ENCODE results near the gene SAPCD2.
"Not testable (repeated sequence)": the region's sequence is repeated elsewhere in the genome, so short reads cannot be mapped to it uniquely, and the experiment has no call there.

SAPCD2 gene

DNA sequence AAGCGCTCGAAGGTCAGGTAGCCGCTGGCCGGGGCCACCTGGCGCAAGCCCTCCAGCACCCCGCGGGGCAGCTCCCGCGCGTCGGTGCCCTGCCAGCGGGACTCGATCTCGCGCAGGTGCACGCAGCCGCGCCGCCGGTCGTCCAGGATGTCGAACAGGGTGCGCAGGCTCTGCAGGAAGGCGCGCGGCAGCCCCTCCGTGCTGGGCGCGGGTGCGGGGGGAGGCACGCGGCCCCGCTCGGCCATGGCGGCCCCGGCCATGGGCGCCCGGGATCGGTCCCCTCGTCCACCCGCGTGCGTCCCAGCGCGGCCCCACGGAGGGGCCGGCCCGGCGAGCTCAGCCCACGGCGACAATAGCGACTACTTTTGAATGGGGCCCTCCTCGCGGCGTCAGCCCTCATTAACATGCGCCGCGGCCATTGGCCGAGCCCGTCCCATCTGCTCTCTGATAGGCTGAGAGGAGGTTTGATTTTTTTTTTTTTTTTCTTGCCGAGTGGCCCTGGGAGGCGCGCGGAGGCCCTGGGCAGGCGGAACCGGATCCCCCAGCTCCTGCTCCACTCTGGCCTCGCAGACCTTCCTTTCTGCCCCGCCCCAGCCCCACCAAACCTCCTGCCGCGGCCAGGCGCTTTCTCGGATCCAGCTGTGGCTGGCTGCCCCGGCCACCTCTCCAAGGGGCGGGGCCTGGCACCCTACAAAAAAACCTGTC lies at the start of gene SAPCD2:
Gene SAPCD2, minus strand, starts transcription at position 357 of the 705 bp plus-strand sequence. Its CDS starts 97 bp downstream, at position 260.
- DNase-seq (ENCODE audit: low read depth, low spot score): peak; percentile 50

DNA sequence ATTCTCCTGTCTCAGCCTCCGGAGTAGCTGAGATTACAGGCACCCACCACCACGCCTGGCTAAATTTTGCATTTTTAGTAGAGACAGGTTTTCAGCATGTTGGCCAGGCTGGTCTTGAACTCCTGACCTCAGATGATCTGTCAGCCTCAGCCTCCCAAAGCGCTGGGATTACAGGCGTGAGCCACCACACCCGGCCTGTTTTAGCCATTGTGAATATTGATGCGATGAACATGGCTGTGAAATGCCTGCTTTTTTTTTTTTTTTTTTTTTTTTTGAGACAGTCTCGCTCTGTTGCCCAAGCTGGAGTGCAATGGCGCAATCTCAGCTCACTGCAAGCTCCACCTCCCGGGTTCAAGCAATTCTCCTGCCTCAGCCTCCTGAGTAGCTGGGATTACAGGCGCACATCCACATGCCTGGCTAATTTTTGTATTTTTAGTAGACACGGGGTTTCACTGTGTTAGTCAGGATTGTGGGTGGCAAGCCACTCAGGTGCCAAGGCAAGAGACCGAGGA lies 47.8 kb upstream of the SAPCD2 start:
- not testable (repeated sequence) for DNase-seq (ENCODE audit: low read depth, low spot score)

DNA sequence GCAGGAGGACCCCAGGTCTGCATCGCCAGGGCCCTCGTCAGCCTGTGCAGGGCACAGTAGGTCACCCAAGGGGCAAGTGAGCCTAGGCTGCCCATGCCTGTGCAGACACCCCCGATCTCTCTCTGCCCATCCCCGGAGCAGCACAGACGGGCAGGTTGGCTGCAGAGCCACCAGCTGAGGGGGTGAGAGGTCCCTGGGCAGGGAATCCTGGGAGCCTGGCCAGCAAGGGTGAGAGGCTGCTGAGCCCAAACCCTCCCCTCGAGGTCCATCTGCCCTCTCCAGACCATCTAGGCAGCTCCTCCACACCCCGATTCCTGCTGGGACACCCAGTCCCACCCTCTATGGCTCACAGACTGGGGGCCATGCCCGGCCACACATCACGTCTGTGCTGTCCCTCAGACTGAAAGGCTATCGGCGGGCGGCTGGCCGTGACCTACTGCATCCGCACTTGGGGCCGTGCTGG lies 46.9 kb upstream of the SAPCD2 start:
- DNase-seq (ENCODE audit: low read depth, low spot score): no peak

- no peak for DNase-seq (ENCODE audit: low read depth, low spot score)
These were observed 46.4 kb upstream of the SAPCD2 start for GRCh38 chr9:137116728-137117127.

GRCh38 chr9:137116027-137116507 lies 45.7 kb upstream of the SAPCD2 start:
- DNase-seq (ENCODE audit: low read depth, low spot score): no peak

DNA sequence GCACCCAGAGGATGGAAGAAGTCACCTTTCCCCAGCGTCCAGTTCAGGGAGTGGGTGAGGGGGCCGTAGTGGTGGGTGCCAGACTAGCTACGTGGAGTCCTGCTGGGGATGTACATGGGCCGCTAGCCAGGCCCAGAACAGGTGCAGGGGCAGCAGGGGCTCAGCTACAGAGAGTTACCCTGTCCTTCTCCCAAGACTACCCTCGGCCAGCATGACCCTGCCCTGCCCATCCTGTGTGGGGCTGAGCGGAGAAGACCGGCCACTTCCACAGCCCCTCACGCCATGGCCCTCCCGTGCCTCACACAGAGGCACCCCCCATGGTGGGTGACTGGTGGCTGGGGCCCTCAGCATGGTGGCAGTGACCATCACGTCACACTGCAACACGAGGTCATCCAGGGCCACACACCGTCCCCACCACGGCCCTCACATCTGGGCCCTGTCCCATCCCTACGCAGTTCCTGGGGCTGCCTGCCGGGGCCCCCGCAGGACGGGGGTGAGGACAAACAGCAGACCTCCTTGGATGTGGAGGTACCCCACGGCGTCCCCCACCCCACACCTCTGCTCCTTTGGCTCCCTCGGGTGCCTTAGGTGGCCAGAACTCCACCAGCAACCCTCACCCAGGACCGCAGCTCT lies 45.2 kb upstream of the SAPCD2 start:
- no peak for DNase-seq (ENCODE audit: low read depth, low spot score)

GRCh38 chr9:137114613-137115393 lies 44.4 kb upstream of the SAPCD2 start, which contains the start of gene DPP7:
Gene DPP7, minus strand, starts transcription at chr9:137114733. Its CDS starts 20 bp downstream, at chr9:137114713.
- no peak for DNase-seq (ENCODE audit: low read depth, low spot score)

- DNase-seq (ENCODE audit: low read depth, low spot score): no peak
These were observed 43.9 kb upstream of the SAPCD2 start for GRCh38 chr9:137114220-137114612.

DNA sequence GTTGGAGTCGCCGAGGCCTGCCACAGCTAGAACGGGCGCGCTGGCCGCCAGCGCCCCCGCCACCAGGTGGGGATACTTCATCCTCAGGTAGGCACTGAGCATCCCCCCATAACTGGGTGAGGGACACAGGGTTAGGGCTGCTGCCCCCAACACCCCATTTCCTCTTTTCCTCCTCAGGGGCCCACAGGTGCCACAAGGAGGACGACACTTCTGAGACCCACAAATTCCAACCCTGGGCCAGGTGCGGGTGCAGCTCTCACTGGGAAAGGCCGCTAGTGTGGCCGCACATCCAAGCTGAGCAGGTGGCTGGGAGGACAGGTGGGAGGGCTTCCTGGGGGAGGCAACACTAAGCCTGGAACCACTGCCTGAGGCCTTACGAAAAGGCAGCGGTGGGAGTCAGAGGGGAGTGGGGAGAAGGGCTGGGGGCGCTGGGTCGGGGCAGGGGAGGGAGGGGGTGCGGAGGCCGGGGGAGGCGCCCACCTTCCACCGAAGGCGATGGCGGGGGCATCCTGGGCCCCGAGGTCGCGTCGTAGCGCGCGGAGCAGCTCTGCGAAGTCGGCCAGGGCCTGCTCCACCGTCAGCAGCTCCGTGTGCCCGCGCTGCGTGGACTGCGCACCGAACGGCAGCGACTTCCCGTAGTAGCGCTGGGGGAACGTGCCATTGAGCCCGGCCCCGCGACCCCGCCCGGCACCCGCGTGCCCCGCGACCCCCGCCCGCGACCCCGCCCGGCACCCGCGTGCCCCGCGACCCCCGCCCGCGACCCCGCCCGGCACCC lies 43.2 kb upstream of the SAPCD2 start:
- DNase-seq (ENCODE audit: low read depth, low spot score): no peak

GRCh38 chr9:137112564-137113384 lies 42.4 kb upstream of the SAPCD2 start:
- no peak for DNase-seq (ENCODE audit: low read depth, low spot score)

GRCh38 chr9:137111788-137112563 lies 41.6 kb upstream of the SAPCD2 start:
- DNase-seq (ENCODE audit: low read depth, low spot score): no peak

- DNase-seq (ENCODE audit: low read depth, low spot score): no peak
These were observed 40.8 kb upstream of the SAPCD2 start for GRCh38 chr9:137110911-137111787.

DNA sequence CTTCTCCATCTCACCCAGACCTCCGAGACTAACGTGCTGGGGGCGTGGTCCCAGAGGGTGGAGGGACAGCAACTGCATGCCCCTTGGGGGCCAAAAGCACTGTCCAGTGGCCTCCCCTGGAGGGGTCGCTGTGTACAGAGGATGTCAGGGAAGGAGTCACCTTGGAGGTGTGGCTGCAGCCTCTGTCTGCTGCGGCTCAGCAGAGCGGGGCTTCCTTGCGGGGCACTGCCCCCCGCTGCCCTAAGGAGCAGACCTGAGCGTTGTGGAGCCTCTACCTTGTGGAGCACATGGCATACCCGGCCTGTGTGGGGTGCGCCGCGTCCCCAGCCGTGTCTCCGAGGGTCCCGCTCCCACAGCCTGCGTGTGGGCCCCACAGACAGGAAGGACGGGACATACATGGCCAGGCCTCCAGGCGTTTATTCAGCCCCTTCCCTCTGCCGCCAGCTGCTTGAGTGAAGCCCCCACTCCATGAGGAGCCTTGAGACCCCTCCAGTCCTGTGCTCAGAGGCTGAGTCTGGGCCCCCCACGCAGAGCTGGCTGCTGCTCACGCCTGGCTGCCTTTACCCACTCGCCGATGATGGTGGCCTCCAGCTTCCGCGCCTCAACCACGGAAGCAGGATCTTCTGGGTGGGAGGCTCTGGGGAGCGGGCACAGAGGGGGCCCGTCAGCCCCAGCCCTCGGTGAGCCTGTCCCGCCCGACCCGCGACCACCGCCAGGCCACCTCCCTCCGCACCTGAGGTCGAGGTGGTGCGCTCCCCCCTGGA lies 40.0 kb upstream of the SAPCD2 start:
- DNase-seq (ENCODE audit: low read depth, low spot score): no peak

DNA sequence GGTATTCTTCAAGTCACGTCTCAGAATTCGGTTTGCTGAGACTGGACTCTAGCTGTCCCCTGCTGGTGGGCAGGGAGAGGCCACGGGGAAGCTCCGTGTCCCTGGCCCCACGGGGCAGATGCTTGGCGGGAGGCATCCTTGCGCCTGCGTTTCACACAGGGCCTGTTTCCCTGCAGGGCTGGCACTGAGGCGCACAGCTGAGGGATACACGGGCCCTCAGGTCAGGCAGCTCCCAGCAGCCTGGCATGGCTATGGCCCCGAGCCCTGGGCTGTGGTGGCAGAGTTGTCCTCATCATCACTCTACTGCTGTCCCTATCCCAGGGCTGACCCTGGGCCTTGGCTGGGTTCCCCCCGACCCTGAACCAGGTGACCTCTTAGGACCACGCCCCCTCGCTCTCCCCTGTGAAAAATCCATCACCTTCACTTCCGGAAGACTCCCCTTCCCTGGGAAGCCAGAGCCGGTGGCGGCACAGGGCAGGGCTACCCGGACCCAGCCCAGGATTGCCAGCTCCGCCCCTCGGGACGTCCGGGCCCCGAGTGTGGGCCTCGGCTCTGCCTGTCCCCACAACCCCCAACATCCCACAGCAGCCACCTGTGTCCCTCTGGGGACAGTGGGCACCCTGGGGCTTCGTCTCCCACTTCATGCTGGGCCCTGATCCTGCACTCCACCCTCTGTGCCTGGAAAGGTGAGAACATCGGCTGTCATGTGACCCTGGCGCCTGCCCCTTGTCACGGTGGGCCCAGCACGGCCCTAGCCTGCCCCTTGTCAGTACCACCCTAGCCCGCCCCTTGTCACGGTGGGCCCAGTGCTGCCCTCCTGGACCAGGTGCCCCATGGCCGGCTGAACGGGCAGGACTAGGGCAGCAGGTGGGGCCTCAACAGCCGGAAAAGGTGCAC lies 39.1 kb upstream of the SAPCD2 start:
- DNase-seq (ENCODE audit: low read depth, low spot score): no peak

DNA sequence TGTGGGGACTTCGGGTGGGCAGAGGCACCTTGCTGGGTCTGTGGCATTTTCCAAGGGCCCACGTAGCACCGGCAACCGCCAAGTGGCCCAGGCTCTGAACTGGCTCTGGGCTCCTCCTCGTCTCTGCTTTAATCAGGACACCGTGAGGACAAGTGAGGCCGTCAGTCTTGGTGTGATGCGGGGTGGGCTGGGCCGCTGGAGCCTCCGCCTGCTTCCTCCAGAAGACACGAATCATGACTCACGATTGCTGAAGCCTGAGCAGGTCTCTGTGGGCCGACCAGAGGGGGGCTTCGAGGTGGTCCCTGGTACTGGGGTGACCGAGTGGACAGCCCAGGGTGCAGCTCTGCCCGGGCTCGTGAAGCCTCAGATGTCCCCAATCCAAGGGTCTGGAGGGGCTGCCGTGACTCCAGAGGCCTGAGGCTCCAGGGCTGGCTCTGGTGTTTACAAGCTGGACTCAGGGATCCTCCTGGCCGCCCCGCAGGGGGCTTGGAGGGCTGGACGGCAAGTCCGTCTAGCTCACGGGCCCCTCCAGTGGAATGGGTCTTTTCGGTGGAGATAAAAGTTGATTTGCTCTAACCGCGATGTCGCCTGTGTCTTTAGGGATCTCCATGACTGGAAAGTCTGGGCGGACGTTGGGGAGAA lies 38.4 kb upstream of the SAPCD2 start:
- DNase-seq (ENCODE audit: low read depth, low spot score): no peak

GRCh38 chr9:137107982-137108381 lies 37.6 kb upstream of the SAPCD2 start:
- DNase-seq (ENCODE audit: low read depth, low spot score): no peak
